K562 (cell line): Measurements from ENCODE around the gene DNAAF9. TPM values are rescaled to one million over a fixed set of nuclear protein-coding genes. Genes with fewer than 3 reads are reported as not detected.

Source experiments
- ASH1L ChIP-seq: fragments of 450-650 bp; IDR thresholded peaks from 2 replicates; pipeline ENCODE4 v1.6.1; 2018; ENCODE audit warnings: borderline replicate concordance, mild to moderate bottlenecking, low read depth; ENCODE audit not compliant: partially characterized antibody
- CEBPG ChIP-seq, 3 experiments: fragments of 200-800 bp in 1 of 3; sonication (Bioruptor generic) in 1 of 3; sonication (generic) in 1 of 3; formaldehyde crosslinking in 1 of 3; IDR thresholded peaks in 2 of 3; conservative IDR thresholded peaks in 1 of 3; 2 replicates each; pipeline versions ENCODE4 v1.6.1 to v1.8.0; 2016 to 2022; ENCODE audit warnings: missing compliant biosample characterization in 2 of 3, missing genetic modification characterization in 2 of 3, mild to moderate bottlenecking in 1 of 3, missing genetic modification reagents in 1 of 3
- COPS2 ChIP-seq: fragments of 450-650 bp; conservative IDR thresholded peaks from 2 replicates; pipeline ENCODE4 v1.6.1; 2016; ENCODE audit warnings: mild to moderate bottlenecking, moderate library complexity
- CREB1 ChIP-seq, 2 experiments: sonication (generic) in 1 of 2; formaldehyde crosslinking in 1 of 2; IDR thresholded peaks; 2 replicates each; pipeline versions ENCODE4 v1.6.1 to v1.8.0; 2012 to 2022; ENCODE audit warnings: inconsistent platforms in 1 of 2, mild to moderate bottlenecking in 1 of 2, missing genetic modification reagents in 1 of 2, moderate library complexity in 1 of 2
- ESRRB ChIP-seq: fragments of 250-450 bp; sonication (Bioruptor Pico); IDR thresholded peaks from 2 replicates; pipeline ENCODE4 v1.5.0; 2020; ENCODE audit warnings: mild to moderate bottlenecking, moderate library complexity, borderline replicate concordance
- HNRNPH1 ChIP-seq: fragments of 200-400 bp; formaldehyde crosslinking; optimal IDR thresholded peaks from 2 replicates; pipeline ENCODE3; 2017; ENCODE audit warnings: low read depth, mild to moderate bottlenecking, low read length, moderate library complexity
- KAT8 ChIP-seq: fragments of 450-650 bp; IDR thresholded peaks from 2 replicates; pipeline ENCODE4 v1.6.1; 2016; ENCODE audit warnings: low read depth, mild to moderate bottlenecking
- KDM2B ChIP-seq: fragments of 250-450 bp; sonication (Bioruptor Pico); IDR thresholded peaks from 2 replicates; pipeline ENCODE4 v1.8.0; 2021; ENCODE audit warnings: mild to moderate bottlenecking, moderate library complexity
- KLF13 ChIP-seq: fragments of 450-650 bp; IDR thresholded peaks from 2 replicates; pipeline ENCODE4 v1.6.1; 2016; ENCODE audit warnings: missing genetic modification characterization, low read depth, mild to moderate bottlenecking, missing compliant biosample characterization, moderate library complexity, borderline replicate concordance
- NFRKB ChIP-seq: fragments of 450-650 bp; IDR thresholded peaks from 2 replicates; pipeline ENCODE4 v1.6.1; 2016; ENCODE audit warnings: low read depth
- NONO ChIP-seq, 2 experiments: fragments of 200-400 bp in 1 of 2; fragments of 450-650 bp in 1 of 2; formaldehyde crosslinking in 1 of 2; IDR thresholded peaks; 2 replicates each; pipeline ENCODE4 v1.6.1; 2017; ENCODE audit warnings: low read depth in 2 of 2, mild to moderate bottlenecking in 2 of 2, moderate library complexity in 2 of 2, low read length in 1 of 2
- NR0B1 ChIP-seq: fragments of 450-650 bp; IDR thresholded peaks from one replicate; pipeline ENCODE4 v1.6.1; 2018; ENCODE audit warnings: mild to moderate bottlenecking, moderate library complexity; ENCODE audit not compliant: partially characterized antibody
- PTBP1 ChIP-seq: fragments of 200-400 bp; formaldehyde crosslinking; IDR thresholded peaks from 2 replicates; pipeline ENCODE4 v1.6.1; 2017; ENCODE audit warnings: low read depth, low read length
- RBM14 ChIP-seq: fragments of 200-400 bp; formaldehyde crosslinking; IDR thresholded peaks from 2 replicates; pipeline ENCODE4 v1.6.1; 2018; ENCODE audit warnings: low read depth, mild to moderate bottlenecking, low read length, moderate library complexity, borderline replicate concordance; ENCODE audit not compliant: insufficient read depth
- RBM17 ChIP-seq: fragments of 200-400 bp; formaldehyde crosslinking; IDR thresholded peaks from 2 replicates; pipeline ENCODE4 v1.6.1; 2017; ENCODE audit warnings: low read depth, mild to moderate bottlenecking, low read length, borderline replicate concordance
- RBM39 ChIP-seq: fragments of 200-400 bp; formaldehyde crosslinking; optimal IDR thresholded peaks from 2 replicates; pipeline ENCODE3; 2018; ENCODE audit warnings: low read depth, low read length
- RFX7 ChIP-seq: fragments of 250-450 bp; sonication (Bioruptor Pico); IDR thresholded peaks from 2 replicates; pipeline ENCODE4 v1.5.1; 2021; ENCODE audit warnings: mild to moderate bottlenecking
- SETDB1 ChIP-seq: IDR thresholded peaks from one replicate; pipeline ENCODE4 v1.6.1; 2012; ENCODE audit warnings: low read length, control low read depth, inconsistent platforms
- TCF15 ChIP-seq: fragments of 250-450 bp; sonication (Bioruptor Pico); IDR thresholded peaks from 2 replicates; pipeline ENCODE4 v1.8.0; 2022; ENCODE audit warnings: moderate library complexity, mild to moderate bottlenecking, inconsistent platforms
- ZC3H8 ChIP-seq: fragments of 450-650 bp; IDR thresholded peaks from 2 replicates; pipeline ENCODE4 v1.6.1; 2017
- ZEB2 ChIP-seq: fragments of 450-650 bp; IDR thresholded peaks from 2 replicates; pipeline ENCODE4 v1.6.1; 2016
- ZFP91 ChIP-seq: sonication (generic); formaldehyde crosslinking; IDR thresholded peaks from 2 replicates; pipeline ENCODE4 v1.8.0; 2022; ENCODE audit warnings: mild to moderate bottlenecking, missing genetic modification reagents
- ZNF184 ChIP-seq: sonication (generic); formaldehyde crosslinking; IDR thresholded peaks from 2 replicates; pipeline ENCODE4 v1.5.0; 2020; ENCODE audit warnings: missing genetic modification reagents
- ZNF431 ChIP-seq: sonication (generic); formaldehyde crosslinking; IDR thresholded peaks from 2 replicates; pipeline ENCODE4 v1.8.0; 2022; ENCODE audit warnings: mild to moderate bottlenecking, missing genetic modification reagents
- polyA plus RNA-seq, 8 experiments: library from polyadenylated mRNA; depleted of rRNA in 4 of 8; stranded (reverse) in 5 of 8; unstranded in 3 of 8; fragments of >200 nt; fragmentation: Nextera tagmentation in 2 of 8; fragmentation: Illumina TruSeq in 1 of 8; extraction: Ambion mirVana in 2 of 8; extraction: Trizol in 1 of 8; gene quantifications; 2 replicates each; pipeline versions ENCODE4 v1.2.1 to v1.2.3, GENCODE V29; 2011 to 2014; ENCODE audit warnings: inconsistent platforms in 1 of 8, missing spikeins in 1 of 8
- total RNA-seq, 7 experiments: library from RNA; depleted of rRNA in 6 of 7; stranded (reverse); fragments of >200 nt in 6 of 7; fragmentation: Illumina TruSeq in 2 of 7; extraction: Trizol in 2 of 7; gene quantifications; 2 replicates each; pipeline versions ENCODE4 v1.2.1 to v1.2.3, GENCODE V29; 2011 to 2021; ENCODE audit warnings: low replicate concordance in 1 of 7
- TF ChIP-seq, protein P1 (sequence below): fragments of 250-450 bp; sonication (Bioruptor Pico); IDR thresholded peaks from 2 replicates; pipeline ENCODE4 v1.5.0; 2022; ENCODE audit warnings: mild to moderate bottlenecking

Gene DNAAF9
- total and polyA plus RNA-seq, 9 of the 15 experiments (the other 6 are each of a cell fraction or from before 2014, with no cell fraction given), result 0.42 to 2.9 (median 1.9) TPM

DNA sequence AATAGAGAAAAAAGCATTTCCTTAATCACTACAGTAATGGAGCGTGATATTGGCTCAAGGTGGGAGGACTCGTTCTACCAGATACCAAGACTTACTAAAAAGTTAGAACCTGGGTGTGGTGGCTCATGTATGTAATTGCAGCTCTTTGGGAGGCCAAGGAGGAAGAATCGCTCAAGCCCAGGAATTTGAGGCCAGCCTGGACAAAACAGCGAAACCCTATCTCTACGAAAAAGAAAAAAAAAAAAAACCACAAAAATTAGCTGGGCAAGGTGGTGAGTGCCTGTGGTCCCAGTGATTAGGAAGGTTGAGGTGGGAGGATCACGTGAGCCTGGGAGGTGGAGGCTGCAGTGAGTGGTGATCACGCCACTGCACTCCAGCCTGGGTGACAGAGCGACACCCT is 39.3 kb upstream of the DNAAF9 start (continued):
- TF ChIP-seq RBM14, result no peak
- TF ChIP-seq RBM39, result no peak
- no peak for TF ChIP-seq ZFP91 (CRISPR knock-in tag)
- TF ChIP-seq CREB1 (IDR thresholded peaks at IDR 0.05), result peak; percentile 29; the same call in 1 of the 2 replicates
- no peak; the same call in 1 of the 2 replicates for TF ChIP-seq CREB1 (CRISPR knock-in tag; IDR thresholded peaks at IDR 0.05)
- TF ChIP-seq CEBPG (CRISPR knock-in tag; IDR thresholded peaks at IDR 0.05), result no peak
- TF ChIP-seq CEBPG (tag; conservative IDR thresholded peaks at IDR 0.05 in 1 of 2, IDR thresholded peaks at IDR 0.05 in 1 of 2), result no peak
- TF ChIP-seq ZNF431, result no peak
- peak; percentile 85 for TF ChIP-seq ZEB2
- TF ChIP-seq HNRNPH1, result no peak
- TF ChIP-seq ASH1L, result no peak
- no peak for TF ChIP-seq KDM2B (CRISPR knock-in tag)
- no peak for TF ChIP-seq ZC3H8
- no peak for TF ChIP-seq COPS2
- no peak for TF ChIP-seq TCF15
- TF ChIP-seq RFX7 (CRISPR knock-in tag), result no peak
- TF ChIP-seq ZNF184 (CRISPR knock-in tag), result no peak
- no peak for TF ChIP-seq SETDB1
- TF ChIP-seq, protein P1, sequence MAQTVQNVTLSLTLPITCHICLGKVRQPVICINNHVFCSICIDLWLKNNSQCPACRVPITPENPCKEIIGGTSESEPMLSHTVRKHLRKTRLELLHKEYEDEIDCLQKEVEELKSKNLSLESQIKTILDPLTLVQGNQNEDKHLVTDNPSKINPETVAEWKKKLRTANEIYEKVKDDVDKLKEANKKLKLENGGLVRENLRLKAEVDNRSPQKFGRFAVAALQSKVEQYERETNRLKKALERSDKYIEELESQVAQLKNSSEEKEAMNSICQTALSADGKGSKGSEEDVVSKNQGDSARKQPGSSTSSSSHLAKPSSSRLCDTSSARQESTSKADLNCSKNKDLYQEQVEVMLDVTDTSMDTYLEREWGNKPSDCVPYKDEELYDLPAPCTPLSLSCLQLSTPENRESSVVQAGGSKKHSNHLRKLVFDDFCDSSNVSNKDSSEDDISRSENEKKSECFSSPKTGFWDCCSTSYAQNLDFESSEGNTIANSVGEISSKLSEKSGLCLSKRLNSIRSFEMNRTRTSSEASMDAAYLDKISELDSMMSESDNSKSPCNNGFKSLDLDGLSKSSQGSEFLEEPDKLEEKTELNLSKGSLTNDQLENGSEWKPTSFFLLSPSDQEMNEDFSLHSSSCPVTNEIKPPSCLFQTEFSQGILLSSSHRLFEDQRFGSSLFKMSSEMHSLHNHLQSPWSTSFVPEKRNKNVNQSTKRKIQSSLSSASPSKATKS (CRISPR knock-in tag), result no peak
- no peak for TF ChIP-seq NFRKB
- TF ChIP-seq RBM17, result no peak
- no peak for TF ChIP-seq PTBP1
- no peak for TF ChIP-seq KAT8
- no peak for TF ChIP-seq ESRRB (CRISPR knock-in tag)
- TF ChIP-seq NONO (IDR thresholded peaks at IDR 0.05; ENCODE audit: low read depth in 2 of 2, low read length in 1 of 2), result no peak
- TF ChIP-seq NR0B1, result no peak
- no peak for TF ChIP-seq KLF13
